GM23338 (cell line): ENCODE measurements around the gene HEXA. TPM values are rescaled to one million over a fixed set of nuclear protein-coding genes. Genes with fewer than 3 reads are reported as not detected.

Experiments used
- ATAC-seq: fragments of 200-7000 bp; cut with Tn5 transposase; 3 replicates; pipeline ENCODE4 v1.9.1; 2020
- DNase-seq: peaks from one replicate; pipeline ENCODE4 v3.0.0-alpha.2; 2015; ENCODE audit warnings: low spot score
- H2AFZ ChIP-seq: fragments of 200-600 bp; sonication (generic); 2 replicates; pipeline ENCODE4 v1.8.0; 2016; ENCODE audit warnings: antibody characterized with exemption, mild to moderate bottlenecking, moderate library complexity
- H3F3A ChIP-seq: fragments of 200-600 bp; sonication (generic); replicated peaks from 2 replicates; pipeline ENCODE4 v1.8.0; 2017; ENCODE audit warnings: antibody characterized with exemption, mixed run types, low read depth
- H3K27ac ChIP-seq: fragments of 200-600 bp; sonication (generic); 2 replicates; pipeline ENCODE4 v1.6.1; 2016; ENCODE audit warnings: low read depth
- H3K27me3 ChIP-seq: fragments of 200-600 bp; sonication (generic); 2 replicates; pipeline ENCODE4 v1.8.0; 2016; ENCODE audit warnings: mild to moderate bottlenecking, mixed run types, moderate library complexity; ENCODE audit not compliant: insufficient read depth
- H3K36me3 ChIP-seq: fragments of 200-600 bp; sonication (generic); 2 replicates; pipeline ENCODE4 v1.8.0; 2016; ENCODE audit warnings: mild to moderate bottlenecking; ENCODE audit not compliant: insufficient read depth
- H3K4me1 ChIP-seq: fragments of 200-600 bp; sonication (generic); 2 replicates; pipeline ENCODE4 v1.8.0; 2016; ENCODE audit warnings: mild to moderate bottlenecking, moderate library complexity; ENCODE audit not compliant: insufficient read depth
- H3K4me2 ChIP-seq: fragments of 200-600 bp; sonication (generic); 2 replicates; pipeline ENCODE4 v1.7.1; 2017; ENCODE audit warnings: mixed run types
- H3K4me3 ChIP-seq: fragments of 200-600 bp; sonication (generic); 2 replicates; pipeline ENCODE4 v1.6.1; 2016; ENCODE audit warnings: mixed run types
- H3K79me2 ChIP-seq: fragments of 200-600 bp; sonication (generic); replicated peaks from 2 replicates; pipeline ENCODE4 v1.8.0; 2017; ENCODE audit warnings: mild to moderate bottlenecking; ENCODE audit not compliant: insufficient read depth
- H3K9me2 ChIP-seq: fragments of 200-600 bp; sonication (generic); 2 replicates; pipeline ENCODE4 v1.8.0; 2017; ENCODE audit not compliant: insufficient read depth
- H4K20me1 ChIP-seq: fragments of 200-600 bp; sonication (generic); replicated peaks from 2 replicates; pipeline ENCODE4 v1.8.0; 2017; ENCODE audit warnings: mild to moderate bottlenecking; ENCODE audit not compliant: insufficient read depth
- H3K27ac Mint-ChIP-seq: 2 replicates; pipeline ENCODE4 v1.8.0; 2020; ENCODE audit warnings: inconsistent platforms, mild to moderate bottlenecking, moderate library complexity, mixed read lengths
- H3K27me3 Mint-ChIP-seq: 3 replicates; pipeline ENCODE4 v1.8.0; 2022; ENCODE audit warnings: low read depth, mild to moderate bottlenecking, moderate library complexity, mixed read lengths, inconsistent platforms; ENCODE audit not compliant: insufficient read depth, poor library complexity
- H3K36me3 Mint-ChIP-seq: 3 replicates; pipeline ENCODE4 v1.8.0; 2021; ENCODE audit warnings: low read depth, mild to moderate bottlenecking, inconsistent platforms, moderate library complexity, mixed read lengths
- H3K4me1 Mint-ChIP-seq: 3 replicates; pipeline ENCODE4 v1.8.0; 2020; ENCODE audit warnings: mild to moderate bottlenecking, inconsistent platforms, mixed read lengths
- H3K4me3 Mint-ChIP-seq: 3 replicates; pipeline ENCODE4 v1.8.0; 2021; ENCODE audit warnings: moderate library complexity, mild to moderate bottlenecking, inconsistent platforms, mixed read lengths
- H3K9me3 Mint-ChIP-seq: 3 replicates; pipeline ENCODE4 v1.8.0; 2020; ENCODE audit warnings: moderate library complexity, mild to moderate bottlenecking, inconsistent platforms, mixed read lengths
- EZH2 ChIP-seq: fragments of 200-600 bp; sonication (generic); IDR thresholded peaks from one replicate; pipeline ENCODE4 v1.8.0; 2017; ENCODE audit warnings: antibody characterized with exemption, mild to moderate bottlenecking, low read depth; ENCODE audit not compliant: unreplicated experiment
- JUNB ChIP-seq: IDR thresholded peaks from one replicate; pipeline ENCODE4 v1.6.1; 2016; ENCODE audit warnings: antibody characterized with exemption; ENCODE audit not compliant: unreplicated experiment
- NANOG ChIP-seq: IDR thresholded peaks from 2 replicates; pipeline ENCODE4 v1.6.1; 2016; ENCODE audit warnings: antibody characterized with exemption, borderline replicate concordance
- POLR2AphosphoS5 ChIP-seq: IDR thresholded peaks from 2 replicates; pipeline ENCODE4 v1.6.1; 2016; ENCODE audit warnings: antibody characterized with exemption, low read depth
- REST ChIP-seq: IDR thresholded peaks from one replicate; pipeline ENCODE4 v1.6.1; 2018; ENCODE audit warnings: antibody characterized with exemption; ENCODE audit not compliant: unreplicated experiment
- STAT1 ChIP-seq: IDR thresholded peaks from one replicate; pipeline ENCODE4 v1.6.1; 2016; ENCODE audit warnings: antibody characterized with exemption; ENCODE audit not compliant: unreplicated experiment
- ZNF114 ChIP-seq: fragments of 250-450 bp; sonication (Bioruptor Pico); IDR thresholded peaks from 2 replicates; pipeline ENCODE4 v1.5.0; 2020; ENCODE audit warnings: mild to moderate bottlenecking, moderate library complexity
- ZNF331 ChIP-seq: fragments of 250-450 bp; sonication (Bioruptor Pico); IDR thresholded peaks from 2 replicates; pipeline ENCODE4 v1.5.0; 2020; ENCODE audit warnings: low read depth, mild to moderate bottlenecking, moderate library complexity
- polyA plus RNA-seq: library from polyadenylated mRNA; unstranded; fragments of >200 nt; fragmentation: Nextera tagmentation; extraction: Ambion mirVana; gene quantifications from 2 replicates; pipeline ENCODE4 v1.2.1, GENCODE V29; 2016
- total RNA-seq: library from RNA; depleted of rRNA; stranded (reverse); fragments of >200 nt; shearing (Covaris generic); gene quantifications from 2 replicates; pipeline ENCODE4 v1.2.3, GENCODE V29; 2014
- TF ChIP-seq, protein P1 (sequence below), 2 experiments: fragments of 200-600 bp in 1 of 2; sonication (generic) in 1 of 2; conservative IDR thresholded peaks; 2 replicates each; pipeline versions ENCODE4 v1.5.1 to v1.6.1; 2016 to 2017; ENCODE audit warnings: antibody characterized with exemption in 2 of 2, low read depth in 2 of 2, mild to moderate bottlenecking in 2 of 2, moderate library complexity in 1 of 2
- TF ChIP-seq, protein P2 (sequence below): IDR thresholded peaks from 2 replicates; pipeline ENCODE4 v1.6.1; 2016; ENCODE audit warnings: antibody characterized with exemption

Gene HEXA
- total and polyA plus RNA-seq, 2 experiments from 2014 or later, result 43.0 to 43.8 TPM

- Mint-ChIP-seq H3K9me3 (peaks cover 11% of the 10 kb centered on the region; the same call in 2 of the 3 replicates), H3K27me3 (peaks cover 4% of the 10 kb centered on the region), H3K36me3 (no peaks in the 10 kb centered on the region), H3K27ac (no peak overlapping the region), H3K4me3 (no peak overlapping the region; the same call in 2 of the 3 replicates), H3K4me1 (no peaks in the 10 kb centered on the region)
- H3K36me3 ChIP-seq, result no peaks in the 10 kb centered on the region
- H2AFZ ChIP-seq, result no peak overlapping the region
- no peaks in the 10 kb centered on the region for H3K79me2 ChIP-seq
- no peak overlapping the region for H3K4me3 ChIP-seq
- no peaks in the 10 kb centered on the region for H3K27me3 ChIP-seq
- no peaks in the 10 kb centered on the region for H3F3A ChIP-seq
- no peak overlapping the region for H3K4me2 ChIP-seq
- no peak overlapping the region for H3K27ac ChIP-seq
- no peaks in the 10 kb centered on the region for H4K20me1 ChIP-seq
- no peak for ATAC-seq
- no peak for DNase-seq
- no peaks in the 10 kb centered on the region for H3K9me2 ChIP-seq
- TF ChIP-seq EZH2, result no peak
- no peak for TF ChIP-seq ZNF114
- no peak for TF ChIP-seq NANOG
- no peak for TF ChIP-seq STAT1
- no peak for TF ChIP-seq POLR2AphosphoS5
- no peaks in the 10 kb centered on the region for H3K4me1 ChIP-seq
These were observed 45.7 kb upstream of the HEXA start for GRCh38 chr15:72421484-72421883.

DNA sequence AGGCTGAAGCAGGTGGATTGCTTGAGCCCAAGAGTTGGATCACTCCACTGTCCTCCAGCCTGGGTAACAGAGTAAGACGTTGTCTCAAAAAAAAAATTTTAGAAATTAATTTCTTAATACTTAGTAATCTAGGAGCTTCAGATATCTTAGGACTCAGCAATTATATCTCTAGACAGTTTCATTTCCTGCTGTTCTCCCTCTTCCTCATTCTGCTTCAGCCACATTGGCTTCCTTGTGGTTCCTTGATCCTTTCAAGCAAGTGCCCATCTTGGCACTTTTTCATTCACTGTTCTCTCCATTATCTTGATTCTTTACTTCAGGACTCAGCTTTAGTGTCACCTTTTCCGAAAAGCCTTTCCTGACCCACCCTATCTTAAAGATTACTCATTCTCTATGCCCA, 44.8 kb upstream of the HEXA start:
- no peak overlapping the region; the same call in 1 of the 2 replicates for H2AFZ ChIP-seq
- H3K36me3 ChIP-seq, result no peaks in the 10 kb centered on the region
- H3K4me3 ChIP-seq, result no peak overlapping the region
- H3K4me1 ChIP-seq, result no peaks in the 10 kb centered on the region
- no peaks in the 10 kb centered on the region for H3K79me2 ChIP-seq
- no peaks in the 10 kb centered on the region for H3F3A ChIP-seq
- no peaks in the 10 kb centered on the region for H4K20me1 ChIP-seq
- no peaks in the 10 kb centered on the region for H3K4me1 Mint-ChIP-seq
- H3K4me2 ChIP-seq, result no peak overlapping the region
- H3K9me3 Mint-ChIP-seq, result peaks cover 6% of the 10 kb centered on the region; the same call in 2 of the 3 replicates
- H3K27ac Mint-ChIP-seq, result no peak overlapping the region
- H3K4me3 Mint-ChIP-seq, result no peak overlapping the region
- peaks cover 4% of the 10 kb centered on the region for H3K27me3 Mint-ChIP-seq
- no peaks in the 10 kb centered on the region for H3K36me3 Mint-ChIP-seq
- no peaks in the 10 kb centered on the region for H3K9me2 ChIP-seq
- ATAC-seq (no peak), DNase-seq (no peak)
- no peaks in the 10 kb centered on the region for H3K27me3 ChIP-seq
- H3K27ac ChIP-seq, result no peak overlapping the region
- TF ChIP-seq REST (no peak), ZNF331 (no peak), POLR2AphosphoS5 (no peak), JUNB (no peak)
- TF ChIP-seq, protein P1, sequence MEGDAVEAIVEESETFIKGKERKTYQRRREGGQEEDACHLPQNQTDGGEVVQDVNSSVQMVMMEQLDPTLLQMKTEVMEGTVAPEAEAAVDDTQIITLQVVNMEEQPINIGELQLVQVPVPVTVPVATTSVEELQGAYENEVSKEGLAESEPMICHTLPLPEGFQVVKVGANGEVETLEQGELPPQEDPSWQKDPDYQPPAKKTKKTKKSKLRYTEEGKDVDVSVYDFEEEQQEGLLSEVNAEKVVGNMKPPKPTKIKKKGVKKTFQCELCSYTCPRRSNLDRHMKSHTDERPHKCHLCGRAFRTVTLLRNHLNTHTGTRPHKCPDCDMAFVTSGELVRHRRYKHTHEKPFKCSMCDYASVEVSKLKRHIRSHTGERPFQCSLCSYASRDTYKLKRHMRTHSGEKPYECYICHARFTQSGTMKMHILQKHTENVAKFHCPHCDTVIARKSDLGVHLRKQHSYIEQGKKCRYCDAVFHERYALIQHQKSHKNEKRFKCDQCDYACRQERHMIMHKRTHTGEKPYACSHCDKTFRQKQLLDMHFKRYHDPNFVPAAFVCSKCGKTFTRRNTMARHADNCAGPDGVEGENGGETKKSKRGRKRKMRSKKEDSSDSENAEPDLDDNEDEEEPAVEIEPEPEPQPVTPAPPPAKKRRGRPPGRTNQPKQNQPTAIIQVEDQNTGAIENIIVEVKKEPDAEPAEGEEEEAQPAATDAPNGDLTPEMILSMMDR (conservative IDR thresholded peaks at IDR 0.05; ENCODE audit: low read depth in 2 of 2), result no peak
- TF ChIP-seq, protein P2, sequence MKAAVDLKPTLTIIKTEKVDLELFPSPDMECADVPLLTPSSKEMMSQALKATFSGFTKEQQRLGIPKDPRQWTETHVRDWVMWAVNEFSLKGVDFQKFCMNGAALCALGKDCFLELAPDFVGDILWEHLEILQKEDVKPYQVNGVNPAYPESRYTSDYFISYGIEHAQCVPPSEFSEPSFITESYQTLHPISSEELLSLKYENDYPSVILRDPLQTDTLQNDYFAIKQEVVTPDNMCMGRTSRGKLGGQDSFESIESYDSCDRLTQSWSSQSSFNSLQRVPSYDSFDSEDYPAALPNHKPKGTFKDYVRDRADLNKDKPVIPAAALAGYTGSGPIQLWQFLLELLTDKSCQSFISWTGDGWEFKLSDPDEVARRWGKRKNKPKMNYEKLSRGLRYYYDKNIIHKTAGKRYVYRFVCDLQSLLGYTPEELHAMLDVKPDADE, result no peak
